Hematopoietic multipotent progenitor cell (in vitro differentiated cells): ENCODE results near the gene EFHC1. TPM values are rescaled to one million over a fixed set of nuclear protein-coding genes. Genes with fewer than 3 reads are reported as not detected.
"Not testable (repeated sequence)": the region's sequence is repeated elsewhere in the genome, so short reads cannot be mapped to it uniquely, and the experiment has no call there.

Experiments
- DNase-seq, 3 donors: peaks; one replicate each; pipeline ENCODE4 v3.0.0-alpha.2; 2011 to 2015; ENCODE audit warnings: low read depth in 2 of 3, low spot score in 2 of 3
- total RNA-seq: library from RNA; depleted of rRNA; stranded (reverse); fragments of >200 nt; gene quantifications from one replicate; pipeline ENCODE4 v1.2.3, GENCODE V29; 2012

Gene EFHC1
- total RNA-seq, 1 donor, result 33.7 TPM

DNA sequence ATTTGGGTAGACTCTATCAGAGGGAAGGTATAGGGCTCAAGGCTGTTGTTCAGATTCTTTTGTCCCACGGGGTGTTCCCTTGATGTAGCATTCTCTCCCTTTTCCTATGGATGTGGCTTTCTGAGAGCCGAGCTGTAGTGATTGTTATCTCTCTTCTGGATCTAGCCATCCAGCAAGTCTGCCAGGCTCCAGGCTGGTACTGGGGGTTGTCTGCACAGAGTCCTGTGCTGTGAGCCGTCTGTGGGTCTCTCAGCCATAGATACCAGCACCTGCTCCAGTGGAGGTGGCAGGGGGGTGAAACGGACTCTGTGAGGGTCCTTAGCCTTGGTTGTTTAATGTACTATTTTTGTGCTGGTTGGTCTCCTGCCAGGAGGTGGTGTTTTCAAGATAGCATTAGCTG is 13.2 kb downstream of the EFHC1 start:
- DNase-seq, result not testable (repeated sequence)

DNA sequence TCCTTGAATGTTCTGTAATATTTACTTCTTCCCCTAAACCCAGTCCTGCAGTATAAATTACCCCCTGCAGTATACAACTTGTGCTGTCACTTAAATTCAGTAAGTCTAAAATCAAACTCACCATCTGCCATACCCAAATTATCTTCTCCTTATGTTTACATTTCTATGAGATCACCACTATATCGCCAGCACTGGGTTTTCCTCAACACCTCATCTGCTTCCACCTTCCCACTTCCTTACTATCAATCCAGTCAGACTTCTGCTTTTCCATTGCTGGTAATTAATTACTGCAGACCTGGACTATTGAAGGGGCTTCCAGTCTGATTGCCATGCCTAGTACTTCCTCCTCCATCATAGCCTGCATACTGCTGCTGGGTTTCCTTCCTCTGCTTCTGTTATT is 15.2 kb downstream of the EFHC1 start:
- DNase-seq, result peak in 1 of 3 donors; percentile 11

DNA sequence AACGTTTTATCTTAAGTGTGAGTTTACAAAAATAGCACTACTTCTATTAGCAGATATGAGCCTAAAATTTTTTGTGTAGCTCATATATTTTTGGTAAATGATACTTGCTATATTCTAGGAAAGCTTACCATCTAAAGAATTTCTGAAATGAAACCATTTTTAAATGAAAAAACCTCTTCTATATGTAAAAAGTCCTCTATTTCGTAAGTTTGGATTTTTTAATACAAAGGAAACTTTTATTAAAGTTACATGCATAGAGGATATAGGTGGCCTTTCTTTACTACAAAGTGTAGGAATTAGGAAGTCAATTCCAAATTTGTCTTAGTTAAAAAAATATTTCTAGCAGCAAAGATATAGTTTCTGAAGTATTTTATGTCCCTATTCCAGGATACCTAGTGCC is 18.8 kb downstream of the EFHC1 start:
- DNase-seq, result no peak

GRCh38 chr6:52454556-52454955 is 34.4 kb downstream of the EFHC1 start:
- DNase-seq, result no peak

GRCh38 chr6:52457096-52457495 is 37.0 kb downstream of the EFHC1 start:
- no peak for DNase-seq

- DNase-seq, result not testable (repeated sequence)
These were observed 41.1 kb downstream of the EFHC1 start for GRCh38 chr6:52461194-52461593.

DNA sequence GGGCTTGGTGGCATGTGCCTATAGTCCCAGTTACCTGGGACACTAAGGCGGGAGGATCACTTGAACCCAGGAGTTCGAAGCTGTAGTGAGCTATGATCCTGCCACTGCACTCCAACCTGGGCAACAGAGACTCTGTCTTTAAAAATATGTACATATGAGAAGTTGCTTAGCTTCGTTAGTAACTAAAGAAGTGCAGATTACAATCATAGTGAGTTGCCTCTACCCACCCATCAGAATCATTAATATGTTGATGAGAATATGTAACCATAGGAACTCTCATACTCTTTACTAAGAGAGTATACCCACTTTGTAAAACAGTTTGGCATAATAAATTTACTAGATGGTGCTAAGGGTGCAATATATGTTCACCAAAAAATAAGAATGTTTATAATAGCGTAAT is 54.0 kb downstream of the EFHC1 start:
- DNase-seq, result no peak

GRCh38 chr6:52475307-52475706 is 55.2 kb downstream of the EFHC1 start:
- DNase-seq, result no peak

DNA sequence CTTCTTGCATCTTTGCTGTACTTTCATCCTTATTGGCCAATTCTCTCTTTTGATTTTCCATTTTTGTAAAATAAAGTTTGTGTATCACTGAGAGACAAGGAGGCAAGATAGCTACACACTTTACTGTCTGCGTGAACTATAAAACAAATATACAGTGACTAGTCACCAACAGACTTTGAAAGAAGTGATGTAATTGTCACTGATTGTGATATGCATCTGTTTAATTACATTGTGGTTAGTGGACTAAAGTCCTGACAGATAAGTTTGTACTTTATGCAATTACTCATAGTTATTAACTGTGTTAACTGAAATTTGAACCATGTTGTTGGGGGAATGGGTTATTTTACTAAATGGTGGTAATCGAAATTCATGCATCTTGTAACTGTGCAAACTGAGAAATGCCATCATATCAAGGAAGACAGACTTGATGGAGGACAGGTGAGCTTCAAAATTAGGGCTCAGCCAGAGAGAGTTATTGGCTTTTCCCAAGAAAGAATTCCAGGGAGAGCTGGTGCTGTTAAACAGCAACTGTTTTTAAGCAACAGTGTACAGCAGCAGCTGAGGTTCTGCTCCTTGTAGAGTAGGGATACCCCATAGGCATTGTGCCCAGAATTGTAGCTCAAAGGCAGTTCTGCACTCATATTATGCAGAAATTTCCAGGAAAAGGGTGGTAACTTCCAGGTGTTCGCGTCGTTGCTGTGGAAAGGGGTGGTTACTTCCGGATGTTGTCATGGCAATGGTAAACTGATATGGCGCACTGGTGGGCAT is 62.9 kb downstream of the EFHC1 start:
- no peak for DNase-seq

DNA sequence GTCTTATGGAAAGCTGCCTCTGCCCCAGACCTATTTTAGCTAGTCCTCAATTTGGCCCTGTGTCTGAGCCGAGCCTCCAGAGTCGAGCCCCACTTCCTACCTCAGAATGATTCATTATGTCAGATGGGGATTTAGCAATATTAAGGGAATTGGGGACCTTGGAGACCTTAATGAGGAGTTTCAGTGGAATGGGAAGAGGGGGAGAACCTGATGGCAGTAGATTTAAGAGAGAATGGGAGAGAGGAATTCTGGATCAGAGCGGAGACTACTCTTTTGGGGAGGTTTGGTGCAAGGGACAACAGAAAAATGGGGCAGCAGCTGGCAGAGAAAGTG is 63.5 kb downstream of the EFHC1 start:
- DNase-seq, result no peak

DNA sequence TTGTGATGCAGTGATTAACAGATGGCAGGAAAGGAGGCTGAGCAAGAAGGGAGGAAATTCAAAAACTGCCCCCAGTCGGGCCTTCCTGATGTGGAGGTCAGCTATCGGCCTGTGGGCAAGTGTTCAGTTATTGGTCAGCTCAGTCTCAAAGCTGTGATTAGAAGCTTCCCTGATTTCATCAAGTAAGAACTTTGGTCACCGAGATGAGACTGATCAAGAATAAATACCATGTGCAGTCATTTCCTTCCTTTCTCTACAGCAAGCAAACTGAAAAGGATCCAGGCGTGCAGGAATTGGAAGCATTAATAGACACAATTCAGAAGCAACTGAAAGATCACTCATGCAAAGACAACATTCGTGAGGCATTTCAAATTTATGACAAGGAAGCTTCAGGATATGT is 69.7 kb downstream of the EFHC1 start:
- DNase-seq, result no peak

GRCh38 chr6:52491203-52492069 is 71.3 kb downstream of the EFHC1 start:
- no peak for DNase-seq

DNA sequence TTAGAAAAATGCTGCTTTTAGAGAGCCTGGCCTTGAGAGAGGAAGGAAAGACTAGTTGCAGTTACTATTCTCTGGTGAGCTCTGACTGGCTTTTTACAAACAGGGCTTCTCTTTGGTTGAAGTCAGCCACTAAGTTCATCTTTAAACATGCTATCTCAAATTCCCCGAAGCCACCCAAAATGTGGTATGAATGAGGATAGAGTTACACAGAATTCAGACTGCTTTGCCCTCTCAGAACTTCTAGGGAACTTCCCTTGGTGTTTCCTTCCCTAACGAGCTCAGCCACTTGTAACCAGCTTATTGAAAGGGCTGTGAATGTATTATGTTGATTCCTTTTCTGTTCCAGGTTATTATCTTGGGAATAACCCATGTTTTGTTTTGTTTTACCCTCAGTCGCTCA is 73.5 kb downstream of the EFHC1 start:
- no peak for DNase-seq

- no peak for DNase-seq
These were observed 74.3 kb downstream of the EFHC1 start for GRCh38 chr6:52494298-52495072.

GRCh38 chr6:52495922-52496321 is 75.8 kb downstream of the EFHC1 start:
- DNase-seq, result no peak

GRCh38 chr6:52496631-52497030 is 76.5 kb downstream of the EFHC1 start:
- DNase-seq, result no peak

DNA sequence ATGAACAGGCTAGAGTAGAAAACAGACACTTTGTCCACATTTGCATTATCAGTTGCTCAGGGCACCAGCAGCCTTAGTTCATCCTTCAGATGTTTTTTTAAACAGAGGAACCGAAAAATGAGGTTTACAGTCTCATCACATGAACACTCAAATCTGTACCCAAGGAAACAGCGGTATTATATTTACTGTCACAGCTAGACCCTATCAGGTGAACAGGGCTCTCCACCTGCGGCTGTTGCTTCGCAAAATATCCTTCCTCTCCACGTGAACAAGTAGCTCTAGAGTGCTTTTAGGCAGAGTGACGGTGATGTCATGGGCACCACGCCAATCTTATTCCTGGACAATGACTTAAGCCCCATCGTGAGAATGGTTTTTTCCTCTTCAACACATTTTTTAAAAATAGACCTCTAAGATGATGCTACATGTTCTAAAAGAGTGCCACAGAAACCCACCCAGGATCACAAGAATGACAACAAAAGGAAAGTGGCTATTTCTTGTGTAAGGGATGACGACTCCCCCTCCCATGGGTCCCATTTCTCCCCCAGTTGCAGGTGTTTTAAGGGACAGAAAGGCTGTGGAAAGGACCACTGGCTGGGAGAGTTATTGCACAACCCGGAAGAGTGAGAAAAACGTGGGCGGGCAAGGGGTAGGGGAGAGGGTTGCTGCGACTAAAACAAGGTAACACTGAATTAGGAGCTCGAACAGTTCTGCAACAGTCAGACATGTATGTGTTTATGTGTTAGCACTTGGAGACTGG is 77.7 kb downstream of the EFHC1 start:
- DNase-seq, result no peak

- DNase-seq, result no peak
These were observed 78.4 kb downstream of the EFHC1 start for GRCh38 chr6:52498538-52499017.

DNA sequence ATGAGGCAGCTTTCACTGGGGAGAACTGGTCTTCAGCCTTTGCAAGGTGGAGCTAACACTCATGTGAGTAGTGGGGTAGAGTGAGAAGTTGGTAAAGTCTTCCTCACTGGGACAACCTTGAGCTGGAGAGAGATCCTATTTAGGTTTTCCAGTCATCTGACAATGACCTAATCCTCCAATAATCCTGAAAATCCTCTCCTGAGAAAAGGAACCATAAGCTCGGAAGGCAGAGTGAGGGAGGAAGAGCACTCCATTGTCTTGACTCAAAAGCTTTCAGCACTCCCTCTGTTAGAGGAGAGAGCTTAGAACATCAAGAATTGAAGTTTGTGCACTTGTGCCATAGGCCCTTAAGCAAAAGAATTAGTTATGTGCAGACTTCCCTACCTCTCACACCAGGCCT is 78.9 kb downstream of the EFHC1 start:
- DNase-seq, result no peak

- DNase-seq, result no peak
These were observed 79.6 kb downstream of the EFHC1 start for GRCh38 chr6:52499681-52500236.
